ENCODE results near the gene DENND4C.
"Not testable (repeated sequence)": the region's sequence is repeated elsewhere in the genome, so short reads cannot be mapped to it uniquely, and the experiment has no call there.

Gene DENND4C

GRCh38 chr9:19230355-19231125, at the start of gene DENND4C:
DENND4C (plus strand) TSS chr9:19230693; CDS start chr9:19276175, 45,482 bp downstream.
- peak; percentile 73 for DNase-seq

DNA sequence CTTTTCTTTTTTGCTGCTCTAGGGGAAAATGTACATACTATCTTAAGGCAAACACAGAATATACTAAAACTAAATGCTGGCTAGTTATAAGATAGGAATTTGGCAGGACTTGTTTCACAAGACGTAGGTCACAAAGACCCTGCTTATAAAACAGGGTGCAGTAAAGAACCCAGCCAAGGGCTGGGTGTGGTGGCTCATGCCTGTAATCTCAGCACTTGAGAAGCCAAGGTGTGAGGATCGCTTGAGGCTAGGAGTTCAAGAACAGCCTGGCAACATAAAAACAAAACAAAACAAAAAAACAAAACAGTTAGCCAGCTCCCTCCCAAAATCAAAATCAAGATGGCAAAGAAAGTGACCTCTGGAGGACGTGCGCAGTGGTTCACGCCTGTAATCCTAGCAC, 49.5 kb upstream of the DENND4C start:
- DNase-seq = no peak

DNA sequence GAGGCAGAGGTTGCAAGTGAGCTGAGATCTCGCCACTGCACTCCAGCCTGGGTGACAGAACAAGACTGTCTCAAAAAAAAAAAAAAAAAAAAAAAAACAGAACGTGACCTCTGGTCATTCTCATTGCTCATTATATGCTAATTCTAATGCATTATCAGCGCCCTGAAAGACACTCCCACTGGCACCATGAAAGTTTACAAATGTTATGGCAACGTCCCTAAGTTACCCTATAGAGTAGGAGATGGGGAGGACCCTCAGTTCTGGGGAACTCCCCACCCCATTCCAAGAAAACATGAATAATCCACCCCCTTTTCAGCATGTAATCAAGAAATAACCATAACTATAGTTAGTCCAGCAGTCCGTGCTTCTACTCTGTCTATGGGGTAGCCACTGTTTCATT, 48.9 kb upstream of the DENND4C start:
- no peak for DNase-seq

DNA sequence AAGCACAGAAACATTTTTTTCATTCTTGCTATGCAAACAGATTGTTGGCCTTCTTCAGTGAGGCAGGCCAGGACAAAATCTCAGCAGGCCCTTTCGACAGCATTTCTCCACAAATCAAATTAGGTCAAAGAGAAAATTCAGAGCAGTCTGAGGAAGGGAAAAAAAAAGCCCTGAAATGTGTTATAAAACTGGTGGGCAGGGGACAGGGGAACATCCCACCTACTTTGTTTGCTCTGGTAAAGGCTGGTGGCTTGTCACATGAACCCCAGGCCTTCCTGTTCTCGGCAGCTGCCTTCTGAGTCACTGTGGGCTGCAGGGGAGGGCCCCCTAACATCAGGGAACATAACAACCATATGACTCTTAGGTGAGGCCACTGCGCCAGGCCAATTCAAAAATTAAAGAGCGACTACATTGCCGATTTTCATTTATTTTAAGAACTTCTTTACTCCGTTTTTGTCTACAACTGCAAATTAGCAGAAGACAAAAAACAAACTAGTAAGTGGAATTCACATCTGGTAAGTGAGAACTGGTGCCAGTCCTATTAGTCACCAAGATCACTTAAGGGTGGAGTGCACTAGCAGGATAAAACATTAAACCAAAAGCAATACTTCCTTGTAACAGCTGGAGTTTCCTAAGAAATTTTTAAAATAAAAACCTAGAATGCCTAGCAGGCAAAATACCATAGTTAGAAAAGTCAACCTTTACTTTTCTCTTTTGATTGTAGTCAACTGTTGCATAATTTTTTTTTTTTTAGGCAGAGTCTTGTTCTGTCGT, 46.2 kb upstream of the DENND4C start:
- peak; percentile 69 for DNase-seq

DNA sequence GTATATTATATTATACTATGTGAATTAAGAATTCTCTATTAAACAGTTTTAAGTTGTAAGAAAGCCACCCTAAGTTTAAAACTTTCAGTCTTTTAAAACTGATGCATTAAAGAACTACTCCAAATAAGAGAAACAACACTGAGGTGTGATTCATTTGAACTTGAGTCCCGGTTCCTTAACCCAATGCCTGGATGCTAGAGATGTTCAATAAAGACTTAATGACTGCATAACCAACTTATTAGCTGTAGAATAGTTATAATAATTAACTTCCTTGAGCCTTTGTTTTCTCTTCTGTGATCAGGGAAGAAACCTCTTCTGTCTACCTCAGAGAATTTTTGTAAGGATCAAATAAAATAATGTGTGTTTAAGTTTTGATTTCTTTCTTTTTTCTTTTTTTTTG, 45.3 kb upstream of the DENND4C start:
- no peak for DNase-seq

GRCh38 chr9:19186232-19186631, 44.3 kb upstream of the DENND4C start:
- no peak for DNase-seq

DNA sequence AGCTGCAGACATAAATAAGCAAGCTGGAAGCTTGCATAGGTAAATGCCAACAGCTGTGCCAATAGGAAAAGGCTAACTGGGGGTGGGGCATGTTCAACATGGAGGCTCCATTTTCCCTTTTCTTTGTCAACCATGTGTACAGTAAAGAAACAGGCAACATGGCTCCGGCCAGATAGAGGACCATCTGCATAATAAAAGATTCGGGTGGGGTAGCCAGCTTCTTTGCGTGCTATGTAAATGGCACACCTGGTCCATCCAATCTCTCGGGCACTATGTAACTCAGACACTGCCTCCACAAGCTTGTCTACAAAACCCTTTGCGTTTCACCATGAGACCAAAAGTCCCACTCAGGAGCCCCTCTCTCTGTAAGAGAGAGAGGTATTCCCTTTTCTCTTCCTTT, 41.7 kb upstream of the DENND4C start:
- DNase-seq = no peak

DNA sequence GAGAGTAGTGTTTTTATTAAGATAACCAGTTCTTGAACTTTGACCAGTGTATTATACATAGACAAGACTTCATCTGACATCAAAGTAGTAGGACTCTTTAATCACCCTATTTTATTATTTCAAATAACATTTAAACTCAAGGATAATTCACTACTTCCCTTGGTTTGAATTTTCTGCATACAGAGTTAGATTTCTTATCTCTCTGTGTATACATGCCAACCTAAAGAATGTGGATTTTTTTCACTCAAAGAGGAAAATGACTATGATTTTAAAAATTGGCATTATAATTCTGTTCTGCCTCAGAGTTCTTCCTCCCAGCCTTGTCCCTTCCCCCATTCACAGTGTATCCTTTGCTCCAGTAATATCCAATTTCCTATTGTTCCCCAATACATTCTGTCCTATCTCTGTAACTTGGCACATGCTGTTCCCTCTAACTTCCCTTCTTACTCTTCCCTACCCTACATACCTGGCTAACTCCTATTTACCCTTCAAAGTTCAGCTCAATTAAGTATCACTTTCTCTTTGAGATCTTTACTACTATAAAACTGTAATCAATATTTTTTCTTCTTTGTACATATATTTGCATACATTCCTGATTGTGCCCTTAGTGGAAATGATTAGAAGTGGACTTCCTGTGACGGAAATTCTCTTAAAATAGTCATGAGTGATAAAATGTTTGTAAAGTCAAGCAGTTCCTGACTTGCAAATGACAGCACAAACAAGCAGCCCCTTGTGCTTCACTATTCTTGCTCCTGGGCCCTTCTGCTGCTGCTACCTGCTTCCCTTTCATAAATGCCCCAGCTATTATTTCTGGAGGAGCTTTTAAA, 38.1 kb upstream of the DENND4C start:
- no peak for DNase-seq

- DNase-seq = no peak
These were observed 37.5 kb upstream of the DENND4C start for GRCh38 chr9:19193029-19193324.

- not testable (repeated sequence) for DNase-seq
These were observed 37.0 kb upstream of the DENND4C start for GRCh38 chr9:19193358-19193973.

GRCh38 chr9:19198406-19198805, 32.1 kb upstream of the DENND4C start:
- DNase-seq = no peak

DNA sequence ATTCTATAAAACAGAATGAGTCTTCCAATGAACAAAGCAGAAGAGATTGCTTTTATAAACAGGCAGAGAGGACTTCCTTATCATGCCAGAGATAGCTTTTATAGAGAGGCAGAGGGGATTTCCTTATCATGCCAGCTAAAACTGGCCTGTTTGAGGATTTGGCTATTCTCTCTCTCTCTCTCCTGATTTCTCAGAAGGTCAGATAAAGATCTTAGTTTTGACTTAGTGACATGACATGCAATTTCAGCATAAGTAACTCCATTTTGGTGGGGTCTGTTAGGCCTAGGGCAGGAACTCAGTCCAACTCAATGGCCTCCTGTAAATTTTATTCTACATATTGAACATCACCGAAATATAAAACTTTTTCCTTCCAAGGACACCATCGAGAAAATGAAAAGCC, 31.5 kb upstream of the DENND4C start:
- no peak for DNase-seq

DNA sequence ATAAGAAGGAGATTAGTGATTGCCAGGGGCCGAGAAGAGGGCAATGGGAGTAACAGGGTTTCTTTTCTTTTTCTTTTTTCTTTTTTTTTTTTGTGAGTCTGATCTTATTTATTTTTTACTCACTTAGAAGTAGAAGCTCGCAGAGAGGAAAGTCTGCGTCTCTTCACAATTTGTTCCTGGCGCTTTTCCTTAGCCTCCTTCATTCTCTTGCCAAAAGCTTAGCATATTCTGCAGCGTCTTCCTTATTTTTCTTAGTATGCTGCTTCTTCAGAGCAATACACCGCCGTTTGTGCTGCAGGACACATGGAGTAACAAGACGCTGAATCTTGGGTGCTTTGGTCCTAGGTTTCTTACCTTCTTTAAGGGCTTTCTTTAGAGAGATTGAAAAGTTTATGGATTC, 30.3 kb upstream of the DENND4C start:
- no peak for DNase-seq

DNA sequence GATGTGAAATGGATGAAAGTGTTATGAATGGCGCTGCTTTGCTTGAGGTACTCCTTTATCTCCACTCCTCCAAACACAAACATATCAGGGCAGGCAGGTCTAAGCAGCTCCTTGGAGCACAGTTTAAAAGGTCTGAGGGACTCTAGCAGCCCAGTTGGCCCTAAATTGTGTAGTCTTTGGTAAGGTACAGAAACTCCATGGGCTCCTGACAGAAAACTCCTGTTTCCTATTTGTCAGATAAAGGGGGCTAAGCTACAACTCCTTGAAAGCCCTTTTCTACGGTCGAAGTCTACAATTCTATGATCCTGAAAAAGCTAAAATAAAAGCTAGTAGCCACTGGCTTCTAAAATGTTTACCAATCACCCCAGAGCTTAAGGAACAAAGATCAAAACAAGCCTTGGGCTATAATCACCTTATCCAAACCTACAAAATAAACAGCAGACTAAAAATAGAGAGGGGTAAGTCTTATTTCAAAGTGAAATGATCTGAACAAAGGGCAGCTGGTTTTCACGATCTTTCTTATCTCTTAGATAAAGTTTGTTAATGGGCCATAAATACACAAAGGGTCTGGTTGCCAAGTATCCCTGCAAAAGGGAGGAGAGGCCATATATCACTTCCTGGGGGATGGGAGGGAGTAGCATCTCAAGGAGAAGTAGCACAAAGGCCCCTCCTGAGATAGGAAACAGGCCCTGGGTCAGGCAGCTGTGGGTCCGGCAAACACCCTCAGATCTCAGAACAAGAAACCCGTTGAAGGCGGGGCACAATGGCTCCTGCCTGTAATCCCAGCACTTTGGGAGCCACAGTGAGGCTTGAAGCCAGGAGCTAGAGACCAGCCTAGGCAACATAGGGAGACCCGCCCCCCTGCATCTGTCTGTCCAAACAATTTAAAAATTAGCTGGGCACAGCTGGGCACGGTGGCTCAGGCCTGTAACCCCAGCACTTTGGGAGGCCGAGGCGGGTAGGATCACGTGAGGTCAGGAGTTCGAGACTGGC, 28.3 kb upstream of the DENND4C start:
- DNase-seq = no peak

GRCh38 chr9:19203058-19203457, 27.4 kb upstream of the DENND4C start:
- no peak for DNase-seq

DNA sequence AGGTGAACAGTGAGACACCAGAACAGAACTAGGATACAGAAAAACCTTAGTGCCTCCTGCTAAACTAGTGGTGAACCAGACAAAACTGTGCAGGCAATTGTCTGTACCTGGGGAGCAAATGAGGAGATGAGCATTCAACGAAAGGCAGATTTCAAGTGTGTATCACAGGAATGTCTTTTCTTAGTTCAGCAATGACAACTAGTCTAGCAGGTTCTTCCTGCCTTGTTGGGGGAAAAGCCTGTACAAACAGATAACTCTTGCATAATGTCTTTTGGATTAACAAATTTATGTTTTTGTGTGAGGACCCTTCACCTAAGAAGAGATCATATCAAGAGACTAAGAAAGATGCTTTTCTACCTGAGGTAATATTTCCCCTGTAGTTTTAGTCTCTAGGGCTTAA, 21.8 kb upstream of the DENND4C start:
- DNase-seq = no peak

DNA sequence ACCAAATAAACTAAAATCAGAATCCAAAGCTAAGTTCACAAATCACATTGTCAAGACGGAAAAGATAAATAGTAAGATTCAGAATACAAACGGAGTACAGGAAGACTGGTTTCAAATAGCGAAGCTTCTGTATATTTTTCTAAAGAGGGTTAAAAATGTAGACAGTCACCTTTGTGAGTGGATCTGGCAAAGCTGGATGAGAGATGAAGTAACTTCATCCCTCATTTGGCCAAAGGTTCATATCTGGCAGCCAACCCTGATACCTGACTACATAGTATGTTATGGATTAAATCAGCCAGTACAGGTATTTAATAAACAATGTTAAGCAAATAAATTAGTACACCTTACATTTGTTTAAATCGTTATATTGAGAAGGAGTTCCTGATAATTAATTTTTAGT, 21.3 kb upstream of the DENND4C start:
- no peak for DNase-seq

GRCh38 chr9:19213823-19214222, 16.7 kb upstream of the DENND4C start:
- no peak for DNase-seq

- no peak for DNase-seq
These were observed 14.0 kb upstream of the DENND4C start for GRCh38 chr9:19216466-19216865.

GRCh38 chr9:19221326-19221725, 9.2 kb upstream of the DENND4C start:
- no peak for DNase-seq

DNA sequence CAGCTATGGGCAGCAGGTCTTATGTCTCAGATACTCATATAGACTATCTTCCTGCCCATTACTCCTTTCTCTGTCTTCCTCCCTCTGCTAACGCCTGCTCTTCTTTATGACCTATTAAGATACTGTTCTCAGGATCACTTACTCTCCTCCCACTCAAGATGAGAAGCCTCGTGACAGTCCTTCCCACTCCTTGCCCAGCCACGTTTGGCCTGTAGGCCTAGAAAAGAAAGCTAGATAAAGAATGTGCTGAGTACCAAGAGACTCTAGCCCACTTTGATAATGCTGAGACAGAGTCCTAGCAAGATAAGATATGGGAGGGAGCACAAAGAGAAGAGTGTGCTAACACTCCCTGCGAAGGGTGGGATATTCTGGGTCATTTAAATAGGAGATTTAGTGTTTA, 6.8 kb upstream of the DENND4C start:
- no peak for DNase-seq

DNA sequence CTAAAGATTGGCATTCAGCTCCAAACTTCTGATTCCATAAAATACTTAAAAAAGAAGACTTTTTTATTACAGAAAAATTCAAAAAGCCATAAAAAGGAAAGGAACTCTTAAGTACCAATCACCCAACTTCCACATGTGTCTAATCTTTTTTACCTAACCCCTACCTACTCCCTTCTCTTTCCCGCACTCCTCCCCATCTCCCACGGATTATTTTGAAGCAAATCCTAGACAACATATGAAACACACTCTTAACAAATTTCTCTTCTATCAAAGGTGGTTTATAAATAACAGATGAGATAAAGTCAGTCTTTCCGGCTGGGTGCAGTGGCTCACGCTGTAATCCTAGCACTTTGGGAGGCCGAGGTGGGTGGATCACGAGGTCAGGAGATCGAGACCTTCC, 5.9 kb upstream of the DENND4C start:
- no peak for DNase-seq

Data from stimulated activated CD4-positive, alpha-beta T cell treated with anti-CD3 and anti-CD28 coated beads, Interleukin-4, amount 100 ng/mL, for 1 hour (primary cell).